Activated CD4-positive, alpha-beta T cell treated with anti-CD3 and anti-CD28 coated beads, Interleukin-2, amount 50 U/mL, for 1 hour (primary cell): ENCODE data around the gene TBC1D10A.

ENCODE experiments used
- DNase-seq: peaks from one replicate; pipeline ENCODE4 v3.0.0-alpha.2; 2020

Gene TBC1D10A

DNA sequence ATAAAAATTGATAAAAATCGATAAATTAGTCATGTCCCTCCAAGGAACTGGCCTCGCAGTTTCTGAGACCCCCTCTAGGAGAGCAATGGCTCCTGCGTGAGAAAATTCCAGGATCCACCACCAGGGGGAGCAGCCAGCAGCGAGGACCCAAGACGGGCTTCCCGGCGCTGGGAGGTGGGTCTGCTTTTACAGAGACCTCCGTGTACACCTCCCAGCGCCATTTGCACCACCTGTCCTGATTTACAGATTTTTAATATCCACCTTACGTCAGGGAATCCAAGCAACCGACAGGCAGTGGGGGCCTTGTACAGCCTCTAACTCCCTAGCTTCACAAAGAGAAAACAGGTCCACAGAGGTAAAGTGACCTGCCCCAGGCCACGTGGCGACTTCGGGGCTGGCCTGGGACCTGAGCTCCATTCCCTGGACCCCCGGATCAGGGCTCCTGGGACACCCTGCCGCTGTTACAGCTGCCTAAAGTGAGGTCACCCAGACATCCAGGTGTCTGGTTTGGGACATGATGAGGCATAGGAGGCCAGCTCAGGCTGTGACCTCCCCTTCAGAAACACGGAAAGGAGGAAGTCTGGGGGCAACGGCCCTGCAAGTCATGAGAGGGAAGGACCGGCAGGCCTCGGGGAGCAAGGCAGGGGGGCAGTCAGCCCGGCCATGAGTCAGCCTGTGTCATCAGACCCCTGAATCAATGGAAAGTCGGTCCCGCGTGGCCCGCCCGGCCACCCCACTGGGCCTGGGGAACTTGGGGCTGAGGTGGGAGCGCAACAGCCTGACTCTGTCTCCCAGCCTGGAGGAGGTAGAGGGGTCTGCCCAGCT is 63.6 kb downstream of the TBC1D10A start:
- peak; percentile 79 for DNase-seq

DNA sequence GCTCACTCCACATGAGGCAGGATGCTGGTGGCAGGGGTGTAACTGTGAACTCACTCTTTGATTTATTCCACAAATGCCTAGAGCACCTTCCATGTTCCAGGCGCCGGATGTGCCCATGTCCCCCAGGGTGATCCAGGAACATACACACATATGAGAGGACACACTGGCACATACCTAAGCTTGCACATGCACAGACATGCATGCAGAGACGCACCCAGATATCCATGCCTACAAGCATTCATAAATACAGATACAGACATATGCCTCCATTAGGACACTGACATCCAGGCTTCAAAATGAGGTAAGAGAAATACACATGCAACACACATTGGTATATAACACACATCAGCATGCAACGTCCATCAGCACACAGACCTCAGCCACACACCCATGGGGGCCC is 64.6 kb downstream of the TBC1D10A start:
- DNase-seq, result no peak

DNA sequence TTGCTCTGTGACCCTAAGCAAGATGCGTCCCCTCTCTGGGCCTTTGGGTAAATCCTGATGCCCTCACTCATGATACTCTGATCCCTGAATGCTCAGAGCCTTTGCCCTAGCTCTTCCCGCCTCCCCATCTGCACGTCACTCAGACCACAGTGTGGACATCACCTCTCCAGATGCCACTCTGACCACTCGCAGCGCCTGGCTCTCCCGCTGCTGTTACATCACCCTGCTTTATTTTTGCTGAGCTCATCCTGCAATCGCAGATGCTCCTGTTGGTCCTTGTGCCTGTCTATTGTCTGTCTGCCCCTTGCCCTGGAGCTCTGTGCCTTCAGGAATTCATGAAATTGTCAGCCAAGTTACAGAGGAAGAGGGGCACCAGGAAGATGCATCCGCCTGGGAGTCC is 65.6 kb downstream of the TBC1D10A start:
- DNase-seq, result no peak

DNA sequence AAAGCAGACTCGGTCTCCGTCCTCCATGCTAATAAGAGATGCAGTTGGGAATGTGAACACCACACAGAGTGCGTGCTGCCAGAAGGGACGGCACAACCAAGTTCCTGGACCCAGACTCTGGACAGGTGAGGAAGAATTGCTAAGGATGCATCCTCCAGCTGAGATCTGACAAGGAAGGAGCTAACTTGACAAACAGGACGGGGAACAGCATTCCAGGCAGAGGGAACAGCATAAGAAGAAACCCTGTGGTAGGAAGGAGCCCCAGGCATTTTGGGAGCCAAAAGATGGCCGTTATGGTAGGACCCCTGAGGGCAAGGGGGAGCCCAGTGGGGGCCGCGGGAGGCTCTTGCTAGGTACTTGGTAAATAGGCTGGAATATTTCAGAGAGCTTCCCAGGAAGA is 66.1 kb downstream of the TBC1D10A start:
- no peak for DNase-seq

DNA sequence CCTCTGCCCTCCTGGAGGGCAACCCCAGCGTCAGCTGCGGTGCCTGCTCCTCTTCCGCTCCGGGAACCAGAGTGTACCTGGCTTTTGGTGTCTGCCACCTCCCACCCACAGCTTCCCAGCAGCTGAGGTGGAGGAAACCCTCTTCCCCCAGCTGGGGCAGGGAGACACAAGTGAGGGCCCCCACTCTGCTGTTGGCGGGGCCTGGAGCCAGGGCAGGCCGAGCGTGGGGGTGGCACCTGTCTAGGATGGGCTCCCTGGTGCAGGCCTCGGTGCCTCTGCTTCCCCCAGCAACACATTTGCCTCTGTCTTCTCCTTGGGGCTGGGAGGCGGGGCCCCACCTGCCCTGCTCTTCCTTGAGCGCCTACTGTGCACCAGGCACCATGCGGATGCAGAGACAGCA is 66.5 kb downstream of the TBC1D10A start:
- no peak for DNase-seq

DNA sequence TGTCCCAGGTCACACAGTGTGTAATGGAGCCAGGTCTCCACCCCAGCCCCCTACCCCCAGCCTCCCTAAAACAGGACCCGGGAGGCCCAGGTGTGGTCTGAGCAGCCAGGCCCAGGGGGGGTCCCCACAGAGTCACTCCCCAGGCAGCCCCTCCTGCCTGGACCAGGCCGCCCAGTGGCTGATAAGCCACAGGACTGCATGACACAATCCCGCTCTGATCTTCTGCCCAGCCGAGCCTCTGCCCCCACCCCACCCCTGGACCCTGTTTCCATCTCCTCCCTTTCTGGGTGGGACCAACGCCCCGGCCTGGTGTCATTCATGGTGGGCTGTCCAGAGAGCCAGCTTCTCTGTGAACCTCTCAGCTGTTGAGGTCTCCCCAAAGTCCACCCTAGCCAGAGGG is 72.4 kb downstream of the TBC1D10A start:
- no peak for DNase-seq

DNA sequence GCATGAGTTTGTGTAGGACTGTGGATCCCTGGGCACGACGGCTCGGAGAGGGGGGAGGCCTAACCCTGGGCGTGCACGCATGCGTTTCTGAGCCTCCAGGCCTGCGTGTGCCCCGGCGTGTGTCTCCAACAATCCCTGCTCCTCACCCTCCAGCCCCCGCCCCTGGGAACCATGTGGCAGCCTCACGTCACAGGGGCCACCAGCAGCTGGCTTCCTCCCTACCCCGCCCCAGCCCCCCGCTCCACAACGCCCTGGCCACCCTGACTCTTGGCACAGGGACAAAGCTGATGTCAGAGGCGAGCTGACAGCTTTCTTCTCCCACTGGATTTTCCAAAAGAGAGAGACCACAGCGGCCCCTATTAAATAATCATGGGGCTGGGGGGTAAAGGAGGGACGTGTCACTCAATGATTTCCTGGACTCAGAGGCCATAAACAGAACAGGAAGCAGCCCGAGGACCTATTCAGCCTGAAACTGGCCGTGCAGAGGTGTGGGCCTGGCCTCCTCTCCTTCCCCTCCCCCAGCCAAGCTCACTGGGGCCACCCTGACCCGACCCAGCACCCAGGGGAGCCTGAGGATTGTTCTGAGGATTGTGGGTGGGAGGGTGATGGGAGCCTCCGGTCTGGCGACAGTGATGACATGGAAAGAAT is 73.4 kb downstream of the TBC1D10A start:
- no peak for DNase-seq

DNA sequence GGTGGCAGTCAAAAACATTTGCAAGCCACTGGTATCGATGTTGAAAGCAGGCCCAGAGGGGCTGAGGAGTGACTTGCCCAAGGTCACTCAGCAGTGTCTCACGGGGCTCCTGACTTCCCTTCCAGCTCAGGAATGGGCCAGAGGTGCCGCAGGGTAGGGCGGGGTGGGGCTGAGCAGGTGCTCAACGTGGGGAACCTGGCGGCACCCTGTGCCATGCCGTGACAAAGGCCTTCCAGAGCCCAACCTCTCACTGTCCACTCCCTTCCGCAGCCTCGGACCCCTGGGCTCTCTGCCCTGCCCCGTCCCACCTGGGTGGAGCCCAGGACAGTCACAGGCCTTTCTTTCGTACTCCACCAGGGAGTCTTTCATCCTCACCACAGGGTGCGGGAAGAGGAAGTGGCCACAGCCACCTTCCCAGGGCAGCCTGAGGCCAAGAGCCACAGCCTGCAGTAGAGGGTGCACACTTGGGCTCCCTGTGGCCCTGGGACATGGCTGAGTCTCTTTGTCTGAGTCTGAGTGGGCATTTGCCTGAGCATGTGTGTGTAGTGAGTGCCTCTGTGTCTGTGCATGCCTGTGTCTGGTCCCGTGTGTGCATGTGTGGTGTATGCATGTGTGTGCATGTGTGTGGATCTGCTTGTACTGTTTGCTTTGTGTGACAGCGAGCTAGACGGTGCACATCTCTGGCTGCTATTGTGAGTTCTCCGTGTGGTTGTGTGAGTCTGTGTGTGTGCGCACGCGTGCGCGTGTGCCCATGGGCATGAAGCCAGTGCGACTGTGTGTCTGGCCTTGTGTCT is 74.1 kb downstream of the TBC1D10A start:
- no peak for DNase-seq

DNA sequence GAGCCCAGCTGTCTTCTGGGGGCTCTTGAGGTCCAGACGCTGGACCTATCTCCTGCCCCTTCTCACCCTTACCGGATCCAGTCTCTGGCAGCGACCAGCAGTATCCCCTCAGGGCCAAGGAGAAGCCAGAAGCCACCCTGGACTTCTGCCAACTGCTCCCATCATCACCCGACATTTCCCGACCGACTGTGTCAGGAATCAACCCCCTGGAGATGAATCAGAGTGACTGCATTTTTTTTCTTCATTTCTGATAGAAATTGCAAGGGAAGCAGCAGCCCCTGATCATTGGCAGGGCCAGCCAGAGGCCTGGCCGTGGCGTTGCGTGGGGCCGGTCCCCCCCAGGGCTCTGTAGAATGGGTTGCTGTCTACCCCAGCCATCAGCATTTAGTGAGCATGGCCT is 75.0 kb downstream of the TBC1D10A start:
- DNase-seq, result no peak

DNA sequence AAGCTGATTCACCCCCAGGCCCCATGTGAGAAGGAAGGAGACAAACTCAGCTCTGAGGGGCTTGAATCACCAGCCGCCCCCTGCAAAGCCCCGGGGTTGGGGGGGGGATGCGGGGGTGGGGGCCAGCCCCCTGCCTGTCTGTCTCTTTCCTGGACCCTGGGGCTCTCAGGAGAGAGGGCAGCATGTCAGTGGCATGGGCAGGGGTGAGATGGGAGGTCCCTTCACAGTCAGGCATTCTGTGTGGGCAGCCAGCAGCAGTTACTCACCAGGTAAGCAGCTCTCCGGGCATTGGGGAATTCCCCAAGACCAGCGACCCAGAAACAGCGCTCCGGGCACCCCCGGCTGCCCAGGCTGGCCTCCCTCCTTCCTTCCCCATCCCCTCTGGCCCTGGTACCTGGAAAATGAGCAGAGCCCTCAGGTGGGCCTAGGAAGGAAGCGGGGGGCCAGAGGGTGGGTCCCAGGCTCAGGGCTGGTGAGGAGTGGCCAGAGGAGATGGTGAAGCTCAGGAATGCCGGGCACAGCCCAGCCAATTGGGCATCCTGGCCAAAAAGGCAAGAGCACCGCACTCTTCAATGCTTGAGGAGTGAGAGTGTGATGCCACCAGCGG is 76.0 kb downstream of the TBC1D10A start:
- DNase-seq, result no peak

DNA sequence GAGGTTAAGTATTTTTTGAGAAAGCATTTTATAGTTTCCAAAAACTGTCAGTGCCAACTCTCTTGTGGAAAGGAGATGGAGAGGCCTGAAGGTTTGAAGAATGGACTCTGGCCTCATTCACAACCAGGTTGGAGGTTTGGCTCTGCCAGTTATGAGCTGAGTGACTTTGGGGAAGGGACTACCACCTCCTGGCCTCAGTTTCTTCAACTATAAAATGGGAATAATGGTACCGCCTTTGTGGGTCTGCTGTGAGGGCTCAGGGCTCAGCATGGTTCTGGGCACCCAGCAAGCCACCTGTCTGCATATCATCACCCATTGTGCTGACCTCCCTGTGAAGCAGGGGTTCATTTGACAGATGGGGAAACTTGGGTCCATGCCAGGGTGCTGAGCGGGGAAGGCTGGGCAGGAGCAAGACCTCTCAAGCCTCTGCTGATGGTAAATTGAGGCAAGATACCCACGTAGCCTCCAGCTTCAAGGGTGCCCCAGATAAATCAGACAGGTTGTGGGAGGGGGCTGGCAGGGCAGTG is 76.6 kb downstream of the TBC1D10A start:
- no peak for DNase-seq

DNA sequence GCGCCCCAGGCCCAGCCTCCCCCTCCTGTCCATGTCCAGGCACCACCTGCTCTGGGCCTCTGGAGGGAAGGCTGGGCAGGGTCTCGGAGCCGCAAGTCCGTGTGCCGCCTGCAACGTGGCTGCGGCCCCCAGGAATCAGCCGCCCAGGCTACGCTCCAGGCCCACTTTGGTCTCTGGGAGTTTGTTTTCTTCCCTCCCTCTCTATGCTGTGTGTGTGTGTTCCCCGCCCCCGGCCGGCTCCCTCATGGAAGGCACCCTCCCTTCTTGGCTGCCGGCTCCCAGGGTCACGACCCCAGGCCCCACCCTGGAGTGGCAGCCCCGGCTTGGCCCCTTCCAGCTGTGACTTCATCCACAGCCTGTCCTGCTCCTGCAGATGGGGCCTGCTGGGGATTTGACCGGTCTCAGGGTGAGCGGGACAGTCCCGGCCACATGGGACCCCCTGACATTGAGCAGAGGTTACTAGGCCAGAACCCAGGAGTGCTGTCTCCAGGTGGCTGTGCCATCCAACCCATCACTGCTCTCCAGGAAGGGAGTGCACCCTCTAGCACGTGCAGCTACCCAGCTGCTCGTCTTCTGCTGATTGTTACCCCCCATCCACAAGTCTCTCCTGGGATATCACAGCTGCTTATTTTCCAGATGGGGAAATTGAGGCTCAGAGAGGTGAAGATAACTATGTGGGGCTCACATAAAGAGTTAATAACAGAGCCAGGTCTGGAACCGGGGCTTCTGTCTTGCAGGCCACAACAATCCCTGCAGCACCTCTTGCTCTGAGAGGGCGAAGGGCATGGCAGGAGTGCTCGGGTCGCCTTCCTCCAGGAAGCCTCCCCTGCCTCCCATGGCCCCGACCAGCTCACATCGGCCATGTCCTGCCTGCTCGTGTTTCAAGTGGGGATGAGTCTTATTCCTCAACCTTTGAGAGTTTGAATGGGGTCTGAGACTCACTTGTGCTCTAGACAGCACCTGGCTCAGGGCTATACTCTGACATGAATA is 77.4 kb downstream of the TBC1D10A start:
- DNase-seq, result no peak

DNA sequence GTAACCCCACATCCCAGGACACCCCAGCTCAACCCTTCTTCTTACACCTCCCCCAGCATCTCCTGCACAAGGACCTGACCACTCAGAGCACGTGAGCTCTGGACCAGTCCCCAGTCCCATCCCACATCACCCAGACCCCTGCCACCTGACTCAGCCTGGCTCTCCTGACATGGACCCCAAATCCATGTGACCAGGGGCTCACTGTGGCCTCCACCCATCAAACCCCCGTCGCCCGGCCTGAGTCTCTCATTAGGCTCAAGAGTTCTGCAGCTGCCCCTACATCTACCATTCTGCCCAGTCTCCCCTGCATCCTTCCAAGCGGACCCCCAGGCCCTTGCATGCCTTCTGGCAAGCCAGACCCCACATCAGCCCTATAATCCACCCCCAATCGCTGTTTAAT is 78.3 kb downstream of the TBC1D10A start:
- no peak for DNase-seq

DNA sequence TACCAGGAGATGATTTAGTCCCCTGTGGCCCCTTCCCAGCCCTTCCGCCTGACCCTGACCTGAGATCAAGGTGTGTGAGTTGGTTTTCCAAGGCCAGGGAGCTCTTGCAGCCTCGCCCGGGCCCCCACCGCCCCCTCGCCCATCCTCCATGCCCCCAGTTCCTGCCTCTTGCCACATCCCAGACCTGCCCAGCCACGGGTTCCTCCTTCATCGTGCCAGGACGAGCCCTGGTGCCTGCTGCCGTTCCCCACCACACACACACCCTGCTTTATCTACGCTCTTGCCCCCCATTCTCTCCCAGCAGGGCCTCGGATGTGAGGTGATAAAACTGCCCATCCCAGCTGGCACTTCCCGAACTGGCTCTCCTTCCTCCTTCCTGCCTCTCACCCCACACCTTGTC is 78.8 kb downstream of the TBC1D10A start:
- no peak for DNase-seq

DNA sequence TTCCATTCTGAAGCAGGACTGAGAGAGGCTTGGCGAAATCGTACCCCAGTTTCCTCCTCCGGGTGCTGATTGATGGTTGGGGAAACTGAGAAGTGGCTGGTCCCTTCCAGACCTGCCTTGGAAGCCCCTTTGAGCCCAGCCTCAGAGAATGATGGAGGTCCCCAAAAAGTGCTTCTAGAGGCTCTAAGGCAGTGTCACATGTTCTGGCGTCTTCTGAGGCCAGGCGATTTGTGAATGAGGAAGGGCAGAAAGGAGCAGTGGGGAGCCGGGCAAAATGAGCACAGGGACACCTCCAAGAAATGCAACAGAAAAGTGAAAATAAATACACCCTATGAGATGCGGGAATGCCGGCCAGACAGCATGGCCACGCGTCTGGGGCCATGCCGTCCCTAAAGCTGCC is 79.2 kb downstream of the TBC1D10A start:
- no peak for DNase-seq

DNA sequence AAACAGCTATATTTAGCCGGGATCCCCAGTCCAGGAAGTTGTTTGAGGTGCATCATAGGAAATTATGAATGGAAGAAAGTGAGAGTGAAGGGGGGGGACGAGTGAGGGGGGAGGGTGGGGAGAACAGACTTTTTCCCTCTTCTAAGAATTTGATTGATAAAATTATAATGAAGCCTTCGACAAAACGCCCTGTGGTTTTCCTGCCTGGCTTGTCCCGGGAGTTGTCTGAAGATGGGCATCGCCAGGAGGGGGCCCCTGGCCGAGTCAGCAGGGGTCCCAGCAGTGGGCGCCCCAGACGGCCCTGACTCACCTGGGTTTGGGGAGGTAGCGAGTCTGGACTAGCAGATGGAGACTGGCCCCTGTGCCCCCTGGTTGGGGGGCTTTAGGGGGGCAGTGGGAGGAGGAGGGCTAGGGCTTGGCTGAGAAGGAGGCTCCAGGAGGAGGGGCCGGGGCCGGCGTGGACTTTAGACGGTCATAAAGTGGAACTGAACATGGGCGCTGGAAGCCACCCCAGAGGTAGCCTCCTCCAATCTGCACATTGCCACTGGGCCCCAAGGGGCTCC is 79.8 kb downstream of the TBC1D10A start:
- no peak for DNase-seq

DNA sequence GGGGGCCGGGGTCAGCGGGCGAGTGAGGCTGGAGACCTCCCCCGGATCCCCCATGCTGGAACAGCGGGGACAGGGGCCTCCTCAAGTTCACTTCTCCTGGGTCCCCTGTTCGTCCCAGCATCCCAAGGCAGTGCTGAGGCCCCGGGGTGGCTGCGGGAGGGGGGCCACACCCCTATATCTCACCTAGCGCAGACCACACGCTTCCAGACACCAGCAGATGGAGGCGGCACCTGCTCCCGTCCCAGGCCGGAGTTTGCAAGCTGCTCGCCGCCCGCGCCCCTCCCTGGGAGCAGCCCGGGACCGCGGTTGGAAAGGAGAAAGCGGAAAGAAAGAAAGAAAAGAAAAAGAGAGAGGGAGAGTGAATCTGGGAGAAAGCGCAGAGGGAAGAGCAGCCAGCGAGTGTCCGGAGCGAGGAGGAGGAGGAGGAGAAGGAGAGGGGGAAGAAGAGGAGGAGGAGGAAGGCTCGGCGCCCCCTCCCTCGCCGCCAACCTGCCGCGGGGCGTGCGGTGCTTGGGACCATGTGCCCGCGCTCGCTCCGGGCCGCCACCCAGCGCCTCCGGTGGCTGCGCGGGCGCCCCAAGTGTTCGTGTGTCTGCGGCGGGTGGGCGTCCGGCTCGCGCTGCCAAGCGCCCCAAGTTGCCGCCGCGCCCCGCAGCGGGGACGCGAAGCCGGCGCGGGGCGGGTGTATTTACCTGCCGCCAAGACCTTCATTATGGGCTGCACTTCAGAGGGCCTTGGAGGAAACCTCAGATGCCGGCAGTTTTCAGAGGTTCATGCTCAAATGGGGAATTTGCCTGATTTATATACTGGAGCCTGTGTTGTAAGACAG is 80.5 kb downstream of the TBC1D10A start, which contains the start of gene LIF:
LIF (minus strand) TSS at position 775 of the 829 bp plus-strand sequence; CDS start at position 711, 64 bp downstream.
- peak; percentile 54 for DNase-seq

DNA sequence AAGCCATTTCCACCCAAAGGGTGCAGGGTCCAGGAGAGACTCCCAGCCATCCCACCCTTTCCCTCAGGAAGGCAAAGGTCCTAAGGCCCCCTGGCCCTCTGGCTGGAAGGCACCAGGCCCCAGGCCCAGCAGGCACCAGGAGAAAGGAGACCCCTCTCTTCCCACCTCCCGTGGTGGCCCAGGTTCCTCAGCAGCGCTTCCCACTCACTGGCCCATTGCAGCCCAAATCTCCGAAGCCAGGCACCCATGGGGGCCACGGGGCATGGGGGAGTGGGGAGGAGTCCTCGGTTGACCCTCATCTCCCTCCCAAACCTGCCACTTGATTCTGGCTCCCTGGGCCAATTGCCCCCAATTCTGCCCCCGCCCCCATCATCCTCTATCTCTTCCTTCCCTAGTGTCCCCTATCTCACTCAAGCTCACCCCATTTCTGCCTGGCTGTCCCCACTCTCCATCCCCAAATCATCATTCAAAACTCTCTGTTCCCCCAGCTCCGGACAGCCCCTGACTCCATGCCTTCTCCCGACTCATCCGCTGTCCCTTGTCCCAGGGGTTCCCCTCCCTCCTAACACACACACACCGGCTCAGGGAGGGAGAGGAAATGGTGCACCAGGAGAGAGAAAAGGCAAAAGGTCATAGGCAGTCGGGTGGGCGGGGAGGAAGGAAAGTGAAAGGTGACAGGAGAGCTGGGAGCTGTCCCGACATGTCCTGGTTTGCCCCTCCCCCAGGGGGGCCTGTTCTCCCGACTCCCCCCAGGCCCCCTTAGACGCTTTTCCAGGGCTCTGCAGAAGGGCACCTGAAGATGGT is 81.4 kb downstream of the TBC1D10A start:
- no peak for DNase-seq

DNA sequence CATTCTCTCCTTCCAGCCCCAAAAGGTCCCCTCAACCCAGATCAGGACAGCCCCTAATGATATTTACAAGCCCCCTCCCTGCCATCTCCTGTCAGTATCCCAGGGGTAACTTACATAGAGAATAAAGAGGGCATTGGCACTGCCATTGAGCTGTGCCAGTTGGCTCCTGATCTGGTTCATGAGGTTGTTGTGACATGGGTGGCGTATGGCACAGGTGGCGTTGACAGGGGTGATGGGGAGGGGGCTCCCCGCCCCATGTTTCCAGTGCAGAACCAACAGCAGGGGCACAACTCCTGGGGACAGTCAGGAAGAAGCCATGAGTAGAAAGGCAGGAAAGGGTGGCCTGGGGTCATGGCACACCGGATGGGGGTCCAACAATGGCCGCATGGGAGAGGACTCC is 82.1 kb downstream of the TBC1D10A start:
- DNase-seq, result no peak

DNA sequence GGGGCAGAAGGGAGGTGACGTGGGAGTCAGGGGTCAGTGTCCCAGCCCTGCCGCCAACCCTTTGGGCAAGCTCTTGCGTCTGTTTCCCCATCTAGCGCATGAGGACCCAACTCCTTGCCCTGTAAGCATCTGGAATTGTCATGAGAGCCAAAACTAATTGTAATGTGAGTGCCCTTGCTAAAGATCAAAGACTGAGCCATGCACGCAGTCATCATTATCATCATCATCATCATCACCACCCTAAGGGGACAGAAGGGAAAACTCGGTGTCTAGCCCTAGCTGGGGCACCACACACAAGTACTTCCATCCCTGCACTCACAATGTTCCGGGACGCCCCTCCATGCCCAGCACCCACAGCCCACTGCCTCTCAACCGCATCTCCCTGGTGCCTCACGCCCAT is 82.7 kb downstream of the TBC1D10A start:
- no peak for DNase-seq
